ENCODE data around the gene SH3RF3. TPM values are rescaled to one million over a fixed set of nuclear protein-coding genes. Genes with fewer than 3 reads are reported as not detected.

SH3RF3 gene
- total RNA-seq, 2 experiments from 2014 or later = 1.8 to 2.0 TPM

DNA sequence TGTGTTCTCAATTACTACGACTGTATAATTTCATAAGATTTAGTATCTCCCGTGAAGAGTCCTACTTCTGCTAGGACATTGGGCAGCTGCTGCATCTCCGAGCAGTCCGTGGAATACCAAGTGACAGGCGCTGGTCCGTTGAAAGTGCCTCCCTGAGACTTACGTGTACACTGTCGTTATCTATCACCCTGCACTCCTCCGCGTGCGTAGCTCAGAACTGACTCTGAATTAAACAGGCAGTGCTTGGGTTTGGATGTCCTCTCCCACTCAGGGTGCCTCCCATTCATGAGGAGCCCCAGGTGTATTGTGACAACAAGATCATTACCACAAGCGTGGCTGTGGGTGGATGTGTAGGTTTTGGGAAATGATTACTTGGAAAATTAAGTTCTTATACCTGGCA, 148.4 kb downstream of the SH3RF3 start:
- Mint-ChIP-seq H3K36me3 (ENCODE audit: low read depth) (no peaks in the 10 kb centered on the region), H3K27ac (no peak overlapping the region), H3K4me1 (ENCODE audit: low read depth) (peaks cover 3% of the 10 kb centered on the region), H3K4me3 (no peak overlapping the region), H3K9me3 (no peaks in the 10 kb centered on the region), H3K27me3 (ENCODE audit: low read depth) (no peaks in the 10 kb centered on the region)
- CTCF ChIA-PET = no interaction called here
- intact Hi-C loops (cut with micrococcal nuclease) = no loop called here
- DNase-seq = no peak

DNA sequence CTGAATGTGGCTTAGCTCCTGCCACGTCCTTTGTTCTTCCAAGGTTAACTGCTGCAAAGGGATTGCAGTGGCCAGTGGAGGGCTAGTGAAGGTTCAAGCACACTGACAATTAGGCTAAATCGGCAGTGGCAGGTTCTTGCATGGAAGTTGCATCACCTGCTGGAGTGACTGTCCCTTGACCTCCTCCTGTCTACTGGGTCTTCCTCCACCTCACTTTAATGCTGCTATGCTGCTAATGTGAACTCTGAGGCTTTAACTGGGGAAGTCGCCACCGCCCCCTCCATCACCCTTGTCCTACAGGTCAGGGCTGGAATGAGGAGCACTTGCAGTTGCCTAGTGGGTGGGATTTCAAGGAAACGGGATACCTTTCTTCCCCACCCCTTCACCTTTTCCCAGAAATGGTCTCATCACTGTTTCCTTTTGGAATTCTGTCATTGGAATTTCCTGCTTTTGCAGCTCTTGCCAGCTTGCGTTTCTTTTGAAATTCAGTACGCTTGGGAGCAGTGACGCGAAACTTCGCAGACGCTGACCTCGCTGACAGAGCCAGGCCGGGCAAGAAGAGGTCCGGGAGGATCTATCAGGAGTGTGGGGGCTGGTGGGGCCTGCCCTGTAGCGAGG, 150.3 kb downstream of the SH3RF3 start:
- no peaks in the 10 kb centered on the region for H3K9me3 Mint-ChIP-seq
- H3K27me3 Mint-ChIP-seq (ENCODE audit: low read depth) = no peaks in the 10 kb centered on the region
- H3K36me3 Mint-ChIP-seq (ENCODE audit: low read depth) = no peaks in the 10 kb centered on the region
- H3K27ac Mint-ChIP-seq = no peak overlapping the region
- H3K4me3 Mint-ChIP-seq = no peak overlapping the region
- no peak for DNase-seq
- intact Hi-C loops (cut with micrococcal nuclease) = no loop called here
- H3K4me1 Mint-ChIP-seq (ENCODE audit: low read depth) = peaks cover 2% of the 10 kb centered on the region
- CTCF ChIA-PET = no interaction called here

DNA sequence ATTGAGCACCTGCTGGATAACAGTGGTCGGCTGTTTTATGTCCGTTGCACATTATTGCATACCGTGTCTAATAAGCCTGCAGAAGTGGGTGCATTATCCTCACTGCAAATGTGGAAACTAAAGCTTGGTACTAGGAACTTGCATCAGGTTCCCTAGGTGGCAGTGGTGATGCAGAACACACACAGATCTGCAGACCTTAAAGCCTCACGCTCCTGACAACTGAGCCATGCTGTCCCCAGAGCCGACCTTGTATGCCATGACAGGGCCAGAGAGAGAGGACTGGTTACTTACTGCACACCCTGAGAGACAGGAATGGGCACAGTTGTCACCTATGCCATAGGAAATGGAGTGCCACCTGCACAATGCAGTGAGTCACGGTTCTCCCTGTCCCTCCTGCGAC, 151.8 kb downstream of the SH3RF3 start:
- no peak overlapping the region for H3K4me3 Mint-ChIP-seq
- peaks cover under 1% of the 10 kb centered on the region for H3K4me1 Mint-ChIP-seq (ENCODE audit: low read depth)
- H3K27me3 Mint-ChIP-seq (ENCODE audit: low read depth) = no peaks in the 10 kb centered on the region
- DNase-seq = no peak
- H3K9me3 Mint-ChIP-seq = no peaks in the 10 kb centered on the region
- intact Hi-C loops (cut with micrococcal nuclease) = no loop called here
- H3K36me3 Mint-ChIP-seq (ENCODE audit: low read depth) = no peaks in the 10 kb centered on the region
- CTCF ChIA-PET = no interaction called here
- no peak overlapping the region for H3K27ac Mint-ChIP-seq

DNA sequence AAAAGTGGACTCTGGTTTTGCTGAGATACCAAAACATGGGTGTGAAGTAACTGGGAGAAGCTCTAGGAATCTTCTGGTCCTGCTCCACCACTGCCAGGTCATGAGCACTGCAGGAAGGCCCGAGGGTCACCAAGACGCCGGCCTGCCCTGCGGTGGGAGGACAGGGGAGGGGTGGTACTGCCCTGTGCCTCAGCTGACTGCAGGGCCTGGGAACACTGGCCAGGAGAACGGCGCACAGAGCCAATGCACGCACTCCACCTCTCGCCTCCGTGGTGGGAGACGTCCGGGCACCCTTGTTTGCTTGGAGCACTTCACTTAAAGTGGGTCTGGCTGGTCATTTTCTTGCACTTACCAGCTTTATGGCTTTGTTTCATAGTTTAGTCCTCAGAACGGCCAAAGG, 153.4 kb downstream of the SH3RF3 start:
- Mint-ChIP-seq H3K9me3 (no peaks in the 10 kb centered on the region), H3K36me3 (ENCODE audit: low read depth) (no peaks in the 10 kb centered on the region), H3K27me3 (ENCODE audit: low read depth) (no peaks in the 10 kb centered on the region), H3K4me3 (no peak overlapping the region), H3K27ac (no peak overlapping the region), H3K4me1 (ENCODE audit: low read depth) (peaks cover 2% of the 10 kb centered on the region)
- DNase-seq = no peak
- CTCF ChIA-PET = no interaction called here
- intact Hi-C loops (cut with micrococcal nuclease) = no loop called here

DNA sequence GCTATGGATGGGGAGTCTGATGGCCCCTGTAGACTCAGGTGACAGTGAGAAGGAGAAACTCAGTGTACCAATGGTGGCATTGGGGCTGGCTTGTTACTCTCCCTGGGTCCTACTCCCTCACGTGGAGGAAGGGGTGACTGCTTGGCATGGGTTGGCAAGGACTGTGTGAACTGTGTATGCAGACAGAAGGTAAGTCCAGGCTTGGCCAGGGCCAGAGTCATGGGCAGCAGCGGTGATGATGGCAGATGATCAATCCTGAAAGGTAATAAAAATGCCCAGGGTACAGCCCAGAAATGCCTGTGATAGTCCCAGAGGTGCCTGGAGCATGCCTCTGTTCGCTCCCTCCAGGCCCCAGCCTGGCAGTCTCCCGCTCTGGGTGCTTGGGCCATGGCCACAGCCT, 153.9 kb downstream of the SH3RF3 start:
- H3K27me3 Mint-ChIP-seq (ENCODE audit: low read depth) = no peaks in the 10 kb centered on the region
- intact Hi-C loops (cut with micrococcal nuclease) = no loop called here
- no peak overlapping the region for H3K4me3 Mint-ChIP-seq
- CTCF ChIA-PET = no interaction called here
- DNase-seq = no peak
- peaks cover 2% of the 10 kb centered on the region for H3K4me1 Mint-ChIP-seq (ENCODE audit: low read depth)
- H3K9me3 Mint-ChIP-seq = no peaks in the 10 kb centered on the region
- H3K27ac Mint-ChIP-seq = no peak overlapping the region
- H3K36me3 Mint-ChIP-seq (ENCODE audit: low read depth) = no peaks in the 10 kb centered on the region

DNA sequence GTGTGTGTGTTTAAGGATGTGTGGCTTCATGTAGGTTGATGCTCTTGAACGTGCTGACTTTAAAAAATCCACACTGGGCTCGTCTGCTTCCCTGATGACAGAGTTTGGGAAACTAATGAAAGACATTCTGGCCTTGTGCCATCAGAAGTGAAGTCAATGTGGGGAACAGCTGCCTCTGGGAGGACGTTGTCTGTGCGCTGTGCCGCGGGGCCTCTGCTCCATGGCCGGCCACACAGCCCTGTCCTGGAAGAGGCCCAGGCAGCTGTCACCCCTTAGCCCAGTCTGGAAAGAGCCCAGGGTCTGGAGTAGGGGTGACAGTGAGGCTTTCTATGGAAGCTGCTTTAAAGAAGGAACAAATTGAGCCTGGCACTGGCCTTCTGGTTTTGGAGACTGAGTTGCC, 155.8 kb downstream of the SH3RF3 start:
- Mint-ChIP-seq H3K36me3 (ENCODE audit: low read depth) (no peaks in the 10 kb centered on the region), H3K4me3 (no peak overlapping the region), H3K27ac (no peak overlapping the region), H3K4me1 (ENCODE audit: low read depth) (peaks cover 2% of the 10 kb centered on the region), H3K9me3 (no peaks in the 10 kb centered on the region), H3K27me3 (ENCODE audit: low read depth) (no peaks in the 10 kb centered on the region)
- DNase-seq = no peak
- intact Hi-C loops (cut with micrococcal nuclease) = no loop called here
- CTCF ChIA-PET = interaction anchor here (0.9 kb wide), 1 partner anchor 9 kb away, joined by 3 read pairs; no protein-coding TSS in a partner anchor

DNA sequence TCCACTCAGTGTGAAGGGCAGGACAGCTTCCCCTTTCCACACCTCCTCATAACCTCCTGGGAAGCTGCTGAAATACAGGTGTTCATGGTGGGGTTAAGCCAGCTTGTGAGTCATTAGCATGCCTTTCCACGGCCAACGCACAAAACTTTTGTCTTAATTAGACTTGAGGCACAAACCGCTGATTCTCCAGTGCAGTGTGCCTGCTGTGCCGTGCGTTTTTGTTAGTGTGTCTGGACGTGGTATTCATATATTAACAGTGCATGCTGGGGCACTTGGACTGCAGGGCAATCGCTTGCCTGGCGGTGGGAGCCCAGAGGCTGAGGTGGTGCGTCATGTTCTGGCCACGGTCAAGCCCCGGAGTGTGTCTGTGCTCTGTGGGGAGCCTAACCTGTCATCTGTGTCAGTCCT, 156.2 kb downstream of the SH3RF3 start:
- Mint-ChIP-seq H3K36me3 (ENCODE audit: low read depth) (no peaks in the 10 kb centered on the region), H3K4me1 (ENCODE audit: low read depth) (peaks cover 2% of the 10 kb centered on the region)
- intact Hi-C loops (cut with micrococcal nuclease) = no loop called here

DNA sequence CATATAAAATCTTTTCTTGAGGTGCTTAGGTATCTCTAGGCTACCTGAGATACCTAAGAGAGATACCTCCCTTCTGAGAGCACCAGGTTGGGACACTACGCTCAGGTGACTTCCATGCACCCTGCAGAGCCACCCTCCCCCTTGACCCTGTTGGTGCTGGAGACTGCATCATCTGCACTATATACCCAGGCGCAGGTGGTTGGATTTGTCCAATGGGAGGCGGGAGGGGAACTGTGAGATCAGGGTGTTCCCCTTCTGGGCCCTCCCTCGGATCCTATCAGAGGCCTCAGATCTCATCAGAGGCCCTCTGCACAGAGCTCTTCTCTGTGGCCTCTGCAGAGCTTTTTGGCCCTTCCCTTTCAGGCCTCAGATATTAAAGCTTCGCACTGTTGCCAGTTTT, 158.4 kb downstream of the SH3RF3 start:
- Mint-ChIP-seq H3K9me3 (no peaks in the 10 kb centered on the region), H3K4me3 (no peak overlapping the region), H3K4me1 (ENCODE audit: low read depth) (peaks cover 2% of the 10 kb centered on the region), H3K36me3 (ENCODE audit: low read depth) (no peaks in the 10 kb centered on the region), H3K27me3 (ENCODE audit: low read depth) (no peaks in the 10 kb centered on the region), H3K27ac (no peak overlapping the region)
- no peak for DNase-seq
- intact Hi-C loops (cut with micrococcal nuclease) = no loop called here
- CTCF ChIA-PET = interaction anchor here (0.9 kb wide), 1 partner anchor 9 kb away, joined by 3 read pairs; no protein-coding TSS in a partner anchor

More for the DNA sequence above, 156.2 kb downstream of the SH3RF3 start:
- Mint-ChIP-seq H3K4me3 (no peak overlapping the region), H3K27ac (no peak overlapping the region), H3K9me3 (no peaks in the 10 kb centered on the region), H3K27me3 (ENCODE audit: low read depth) (no peaks in the 10 kb centered on the region)
- DNase-seq = no peak
- CTCF ChIA-PET = interaction anchor here (0.9 kb wide), 1 partner anchor 9 kb away, joined by 3 read pairs; no protein-coding TSS in a partner anchor

DNA sequence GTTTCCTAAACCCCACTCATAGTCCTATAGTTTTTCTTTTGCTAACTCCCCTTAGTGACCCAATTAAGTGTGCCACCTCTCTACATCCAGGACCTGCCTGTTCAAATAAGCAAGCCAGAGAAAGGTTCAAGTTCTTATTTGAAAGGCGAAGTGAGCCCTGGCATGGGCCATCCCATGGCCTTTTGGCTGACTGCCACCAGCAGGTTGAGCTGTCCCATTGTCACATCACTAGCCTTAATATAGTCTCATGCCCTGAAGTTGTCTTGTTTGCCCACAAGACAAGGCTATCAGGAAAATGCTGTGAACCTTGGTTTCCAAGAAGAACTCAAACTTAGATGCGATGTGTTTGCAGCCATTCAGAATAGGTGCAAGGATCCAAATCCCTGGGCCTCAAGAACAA, 158.8 kb downstream of the SH3RF3 start:
- H3K27ac Mint-ChIP-seq = no peak overlapping the region
- no peaks in the 10 kb centered on the region for H3K36me3 Mint-ChIP-seq (ENCODE audit: low read depth)
- DNase-seq = no peak
- no peaks in the 10 kb centered on the region for H3K27me3 Mint-ChIP-seq (ENCODE audit: low read depth)
- H3K4me1 Mint-ChIP-seq (ENCODE audit: low read depth) = peaks cover 2% of the 10 kb centered on the region
- H3K9me3 Mint-ChIP-seq = no peaks in the 10 kb centered on the region
- intact Hi-C loops (cut with micrococcal nuclease) = no loop called here
- no peak overlapping the region for H3K4me3 Mint-ChIP-seq
- CTCF ChIA-PET = interaction anchor here (0.9 kb wide), 1 partner anchor 8 kb away, joined by 3 read pairs; no protein-coding TSS in a partner anchor

DNA sequence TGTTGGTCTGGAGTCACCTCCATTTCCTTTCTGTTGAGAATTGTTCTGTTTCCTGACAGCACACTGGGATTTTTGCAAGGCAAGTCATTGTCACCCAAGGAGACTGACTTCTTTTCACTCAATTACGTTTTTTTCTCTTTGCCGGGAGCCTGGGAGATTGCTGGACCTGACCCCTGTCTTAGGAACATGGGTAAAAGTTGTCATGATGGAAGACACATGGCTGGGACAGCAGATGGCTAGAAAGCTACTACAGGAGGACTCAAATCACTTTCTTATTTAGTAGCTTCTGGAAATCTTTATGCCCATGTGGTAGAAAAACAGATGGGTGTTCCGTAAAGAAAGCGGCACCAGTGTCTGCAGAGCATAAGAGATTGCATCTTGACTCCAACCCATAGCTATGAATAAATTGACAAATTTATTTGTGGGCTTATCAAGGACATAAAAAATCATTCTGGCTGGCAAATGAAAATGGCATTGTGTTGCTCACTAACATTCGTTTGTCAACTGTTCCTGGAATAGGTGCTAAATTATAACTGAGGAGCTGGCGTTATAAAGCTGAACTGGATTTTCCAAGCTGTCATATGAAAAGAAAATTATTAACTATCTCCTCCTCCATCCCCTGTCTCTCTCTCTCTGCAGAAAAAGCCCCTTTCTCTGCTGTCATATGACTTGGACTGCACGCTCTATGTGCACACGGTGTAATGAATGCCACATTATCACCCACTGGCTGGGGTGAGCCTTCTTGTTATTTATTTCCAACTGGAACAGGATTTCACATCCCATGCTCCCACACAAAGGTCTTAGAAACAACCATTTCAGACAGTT, 159.8 kb downstream of the SH3RF3 start:
- no peak overlapping the region for H3K4me3 Mint-ChIP-seq
- H3K9me3 Mint-ChIP-seq = no peaks in the 10 kb centered on the region
- H3K4me1 Mint-ChIP-seq (ENCODE audit: low read depth) = peaks cover 2% of the 10 kb centered on the region
- DNase-seq = no peak
- no peaks in the 10 kb centered on the region for H3K27me3 Mint-ChIP-seq (ENCODE audit: low read depth)
- no peak overlapping the region for H3K27ac Mint-ChIP-seq
- intact Hi-C loops (cut with micrococcal nuclease) = no loop called here
- no peaks in the 10 kb centered on the region for H3K36me3 Mint-ChIP-seq (ENCODE audit: low read depth)
- CTCF ChIA-PET = interaction anchor here (0.9 kb wide), 1 partner anchor 7 kb away, joined by 3 read pairs; no protein-coding TSS in a partner anchor

DNA sequence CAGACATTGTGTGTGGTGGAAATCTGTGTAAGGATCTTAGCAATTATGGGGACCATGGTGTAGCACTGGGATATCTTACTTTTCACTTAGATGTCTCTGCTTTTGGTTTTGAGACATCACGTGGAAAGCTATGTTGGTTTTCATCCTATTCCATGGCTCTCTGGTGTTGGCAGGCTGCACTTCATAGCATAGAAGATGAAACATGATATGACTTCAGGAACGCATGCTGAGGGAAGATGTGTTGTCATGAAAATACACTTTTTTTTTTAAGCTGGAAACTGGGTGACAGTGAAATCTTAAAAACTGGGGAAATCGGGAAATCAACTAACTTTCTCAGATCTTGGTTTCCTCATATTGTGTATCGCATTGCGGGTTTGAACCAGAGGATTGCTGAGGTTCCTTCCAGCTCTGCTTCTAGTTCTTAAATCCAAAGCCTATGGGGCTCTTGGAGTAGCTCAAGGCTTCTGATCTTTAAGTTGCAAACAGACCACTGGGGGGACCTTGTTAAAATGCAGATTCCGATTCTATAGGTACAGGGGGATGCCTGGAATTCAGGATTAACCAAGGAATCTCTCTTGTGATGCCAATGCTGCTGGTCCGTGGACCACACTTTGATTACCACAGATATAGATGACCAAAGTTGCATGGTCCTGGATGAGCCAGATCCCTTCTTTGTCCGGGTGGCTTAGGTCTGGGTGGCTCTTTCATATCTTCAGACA, 160.7 kb downstream of the SH3RF3 start:
- no peak overlapping the region for H3K27ac Mint-ChIP-seq
- no peaks in the 10 kb centered on the region for H3K9me3 Mint-ChIP-seq
- CTCF ChIA-PET = no interaction called here
- peaks cover 2% of the 10 kb centered on the region for H3K4me1 Mint-ChIP-seq (ENCODE audit: low read depth)
- no peaks in the 10 kb centered on the region for H3K36me3 Mint-ChIP-seq (ENCODE audit: low read depth)
- H3K27me3 Mint-ChIP-seq (ENCODE audit: low read depth) = no peaks in the 10 kb centered on the region
- H3K4me3 Mint-ChIP-seq = no peak overlapping the region
- DNase-seq = no peak
- intact Hi-C loops (cut with micrococcal nuclease) = no loop called here

DNA sequence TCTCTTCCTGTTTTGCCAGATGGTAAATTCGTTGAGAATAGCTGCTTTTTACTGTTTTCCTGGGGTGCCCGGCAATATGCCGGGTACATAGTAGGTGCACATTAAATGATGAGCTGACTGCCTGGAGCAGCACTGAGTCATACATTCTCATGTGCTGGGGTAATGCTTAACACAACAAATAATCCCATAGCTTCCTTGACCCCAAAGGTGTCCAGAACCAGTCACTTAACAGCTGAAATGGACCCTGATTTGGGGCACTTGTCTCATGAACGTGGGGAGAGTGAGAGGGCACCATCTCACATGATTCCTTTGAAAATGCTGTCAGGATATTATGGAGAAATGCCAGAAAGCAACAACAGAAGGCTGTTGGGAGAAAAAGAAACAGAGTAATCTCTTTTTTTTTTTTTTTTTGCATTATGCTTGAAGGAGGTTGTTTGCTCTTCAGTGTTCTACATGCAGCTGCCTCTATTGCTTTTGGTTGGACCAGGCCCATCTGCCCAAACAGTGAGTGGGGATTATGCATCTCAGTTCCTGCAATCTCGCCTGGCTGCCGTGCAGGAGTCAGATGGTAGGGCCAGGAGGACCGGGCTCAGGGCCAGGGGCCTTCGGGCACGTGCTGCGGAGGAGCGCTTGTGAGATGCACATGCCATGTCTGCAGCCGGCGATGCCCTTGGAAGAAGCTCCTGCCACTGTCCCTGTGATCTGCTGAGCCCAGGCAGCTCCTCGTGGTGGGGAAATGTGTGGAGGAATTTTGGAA, 162.1 kb downstream of the SH3RF3 start:
- no peaks in the 10 kb centered on the region for H3K9me3 Mint-ChIP-seq
- H3K36me3 Mint-ChIP-seq (ENCODE audit: low read depth) = no peaks in the 10 kb centered on the region
- peaks cover 5% of the 10 kb centered on the region for H3K4me1 Mint-ChIP-seq (ENCODE audit: low read depth)
- H3K27me3 Mint-ChIP-seq (ENCODE audit: low read depth) = no peaks in the 10 kb centered on the region
- DNase-seq = no peak
- H3K27ac Mint-ChIP-seq = no peak overlapping the region
- no peak overlapping the region for H3K4me3 Mint-ChIP-seq
- CTCF ChIA-PET = interaction anchor here (1.2 kb wide), 1 partner anchor 162 kb away, joined by 3 read pairs; no protein-coding TSS in a partner anchor
- intact Hi-C loops (cut with micrococcal nuclease) = no loop called here
